GM19395 (cell line): ENCODE results near the gene KCNG3.

Experiments used
- ATAC-seq: cut with Tn5 transposase; IDR thresholded peaks from one replicate; pipeline ENCODE4 v1.9.1; 2021; ENCODE audit warnings: mild to moderate bottlenecking, moderate library complexity; ENCODE audit not compliant: unreplicated experiment

The KCNG3 gene, protein sequence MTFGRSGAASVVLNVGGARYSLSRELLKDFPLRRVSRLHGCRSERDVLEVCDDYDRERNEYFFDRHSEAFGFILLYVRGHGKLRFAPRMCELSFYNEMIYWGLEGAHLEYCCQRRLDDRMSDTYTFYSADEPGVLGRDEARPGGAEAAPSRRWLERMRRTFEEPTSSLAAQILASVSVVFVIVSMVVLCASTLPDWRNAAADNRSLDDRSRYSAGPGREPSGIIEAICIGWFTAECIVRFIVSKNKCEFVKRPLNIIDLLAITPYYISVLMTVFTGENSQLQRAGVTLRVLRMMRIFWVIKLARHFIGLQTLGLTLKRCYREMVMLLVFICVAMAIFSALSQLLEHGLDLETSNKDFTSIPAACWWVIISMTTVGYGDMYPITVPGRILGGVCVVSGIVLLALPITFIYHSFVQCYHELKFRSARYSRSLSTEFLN

DNA sequence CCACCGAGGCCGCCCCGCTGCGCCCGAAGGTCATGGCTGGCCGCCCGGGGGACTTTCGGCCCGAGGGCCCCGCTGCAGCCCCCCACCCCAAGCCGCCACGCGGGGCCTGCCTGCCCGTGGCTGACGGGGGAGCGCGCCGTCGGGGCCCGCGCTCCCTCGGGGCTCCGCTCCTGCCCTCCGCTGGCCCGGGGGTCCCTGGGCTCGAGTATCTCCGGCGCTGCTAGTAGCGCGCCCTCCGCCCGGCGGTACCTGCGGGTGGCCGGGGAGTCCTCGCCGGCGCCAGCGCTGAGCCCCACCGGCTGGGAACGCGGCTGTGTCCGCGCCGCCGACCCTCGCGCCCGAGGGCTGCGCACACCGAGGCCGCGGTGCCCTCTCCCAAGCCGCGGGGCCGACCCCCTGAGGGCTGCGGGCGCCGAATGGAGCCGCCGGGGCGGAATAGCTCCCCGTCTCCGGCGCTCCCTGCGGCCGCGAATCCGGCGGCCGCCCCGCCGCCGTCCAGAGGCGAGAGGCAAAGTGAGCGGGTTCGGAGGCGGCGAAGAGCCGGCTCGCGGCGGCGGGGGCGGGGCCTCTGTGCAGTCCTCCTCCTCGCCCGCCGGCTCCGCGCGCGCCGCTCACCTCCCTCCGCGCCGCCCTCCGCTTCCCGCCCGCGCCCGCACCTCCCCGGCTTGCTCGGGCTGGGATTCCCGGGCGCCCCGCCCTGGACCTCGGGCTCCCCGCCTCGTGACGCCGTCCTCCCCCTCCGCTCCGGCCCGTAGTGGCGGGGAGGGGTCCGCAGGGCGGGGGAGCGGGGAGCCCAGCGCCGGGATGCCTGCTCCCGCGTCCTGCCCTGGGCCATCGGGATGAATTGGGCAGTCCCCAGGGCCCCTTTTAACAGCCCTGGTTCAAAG, at the start of gene KCNG3:
KCNG3 (minus strand) TSS at position 515 of the 887 bp plus-strand sequence; CDS start at position 34, 481 bp downstream.
- peak; percentile 56 for ATAC-seq

DNA sequence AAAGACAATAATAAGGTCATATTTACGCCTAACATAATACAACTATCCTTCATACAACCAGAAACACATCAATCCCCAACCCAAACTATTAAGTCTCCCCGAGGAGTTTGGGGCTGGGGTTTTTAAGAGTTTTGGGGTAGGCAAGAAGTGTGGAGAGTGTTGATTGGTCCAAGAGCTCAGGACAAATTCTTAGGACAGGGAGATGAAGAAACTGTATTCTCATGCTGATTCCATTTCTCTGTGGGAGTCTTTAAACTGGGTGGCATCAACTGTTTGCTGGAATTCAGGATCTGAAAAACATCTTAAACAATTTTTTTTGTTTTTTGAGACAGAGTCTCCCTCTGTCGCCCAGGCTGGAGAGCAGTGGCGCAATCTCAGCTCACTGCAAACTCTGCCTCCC, 49.1 kb upstream of the KCNG3 start:
- no peak for ATAC-seq

DNA sequence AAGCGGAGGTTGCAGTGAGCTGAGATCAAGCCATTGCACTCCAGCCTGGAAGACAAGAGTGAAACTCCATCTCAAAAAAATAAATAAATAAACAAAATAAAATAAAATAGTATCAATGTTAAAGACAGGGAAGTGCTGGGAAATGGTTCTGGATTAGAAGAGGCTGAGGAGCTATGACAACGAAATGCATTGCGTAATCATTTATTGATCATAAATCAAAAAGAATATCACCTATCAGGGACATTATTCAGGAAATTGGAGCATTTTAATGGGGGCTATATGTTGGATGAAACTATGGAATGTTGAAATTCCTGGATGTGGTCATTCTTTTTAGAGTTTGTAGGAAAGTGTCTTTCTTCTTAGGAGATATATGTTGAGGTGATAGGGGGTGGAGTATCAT, 43.7 kb upstream of the KCNG3 start:
- ATAC-seq, result no peak

DNA sequence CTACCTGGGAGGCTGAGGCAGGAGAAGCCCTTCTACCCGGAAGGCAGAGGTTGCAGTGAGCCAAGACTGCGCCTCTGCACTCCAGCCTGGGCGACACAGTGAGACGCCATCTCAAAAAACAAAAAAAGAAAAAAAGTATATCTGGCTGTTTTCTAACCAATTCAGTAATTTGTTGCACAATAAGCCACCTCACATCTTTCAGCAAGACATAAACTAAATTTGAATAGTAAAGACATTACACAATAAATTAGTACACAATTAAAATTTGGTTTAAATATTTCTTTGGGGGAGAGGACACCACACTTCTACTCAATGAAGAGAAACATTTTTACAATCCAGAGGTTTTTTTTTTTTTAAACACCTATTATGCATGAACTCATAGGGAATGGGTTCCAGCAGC, 38.6 kb upstream of the KCNG3 start:
- ATAC-seq, result no peak

DNA sequence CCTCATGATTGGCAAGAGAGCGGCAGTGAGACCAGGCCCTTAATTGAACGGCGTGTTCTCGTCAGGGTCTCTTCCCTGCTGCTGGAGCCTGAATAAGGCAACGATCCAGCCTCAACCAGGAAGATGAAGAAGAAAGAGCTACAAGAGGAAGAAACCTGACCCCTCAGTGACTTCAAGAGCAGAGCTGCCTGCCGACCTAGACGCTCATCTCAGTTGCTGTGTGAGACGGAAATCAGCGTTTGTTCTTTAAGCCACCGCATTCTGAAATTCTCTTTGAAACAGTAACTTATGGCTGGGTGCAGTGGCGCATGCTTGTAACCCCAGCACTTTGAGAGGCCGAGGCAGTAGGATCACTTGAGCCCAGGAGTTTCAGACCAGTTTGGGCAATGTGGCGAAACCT, 29.6 kb upstream of the KCNG3 start:
- ATAC-seq, result no peak

DNA sequence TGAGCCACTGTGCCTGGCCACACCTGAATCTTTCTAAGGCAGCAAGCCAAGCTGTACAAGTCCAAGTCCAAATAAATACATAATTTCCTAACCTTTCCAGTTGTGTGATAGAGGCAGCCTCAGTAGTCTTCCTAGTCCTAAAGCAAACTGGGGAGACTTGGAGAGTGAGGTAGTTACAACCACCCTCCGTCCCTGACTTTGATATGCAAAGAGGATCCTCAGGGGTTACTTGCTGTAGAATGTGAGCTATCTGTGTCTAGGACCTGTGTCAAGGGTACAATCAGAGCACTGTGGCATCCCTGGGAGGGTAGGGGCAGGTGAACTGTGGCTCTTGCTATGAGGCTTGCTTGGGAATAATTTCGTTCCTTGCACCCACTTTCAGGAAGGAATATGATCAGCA, 28.3 kb upstream of the KCNG3 start:
- ATAC-seq, result no peak

DNA sequence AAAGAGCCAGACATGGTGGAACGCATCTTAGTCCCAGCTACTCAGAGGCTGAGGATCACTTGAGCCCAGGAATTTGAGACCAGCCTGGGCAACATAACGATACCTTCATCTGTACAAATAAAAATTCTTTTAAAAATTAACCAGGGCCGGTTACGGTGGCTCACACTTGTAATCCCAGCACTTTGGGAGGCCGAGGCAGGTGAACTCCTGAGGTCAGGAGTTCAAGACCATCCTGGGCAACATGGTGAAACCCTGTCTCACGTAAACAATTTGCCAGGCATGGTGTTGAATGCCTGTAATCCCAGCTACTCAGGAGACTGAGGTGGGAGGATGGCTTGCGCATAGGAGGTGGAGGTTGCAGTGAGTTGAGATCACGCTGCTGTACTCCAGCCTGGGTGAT, 25.8 kb upstream of the KCNG3 start:
- ATAC-seq, result no peak

DNA sequence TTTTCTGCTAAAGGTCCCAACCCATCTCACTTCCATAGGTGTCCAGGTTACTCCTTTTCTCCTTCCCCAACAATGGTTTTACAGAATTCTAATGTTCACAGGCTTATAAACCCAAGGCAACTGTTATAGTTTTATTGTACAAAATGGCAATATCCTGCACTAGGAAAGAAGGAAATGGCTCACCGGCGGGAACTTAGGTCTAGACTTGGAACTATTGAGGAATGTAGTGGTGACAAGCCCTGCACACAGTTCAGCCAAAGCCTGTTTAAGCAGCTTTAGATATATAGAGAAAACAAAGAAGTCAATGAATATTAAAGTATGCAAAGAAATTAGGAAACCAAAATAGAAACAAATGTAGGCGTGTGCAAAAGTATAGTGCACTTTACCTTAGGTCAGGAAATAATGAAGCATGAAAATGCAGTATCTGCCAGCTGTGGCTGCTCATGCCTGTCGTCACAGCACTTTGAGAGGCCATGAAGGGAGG, 22.7 kb upstream of the KCNG3 start:
- ATAC-seq, result no peak

DNA sequence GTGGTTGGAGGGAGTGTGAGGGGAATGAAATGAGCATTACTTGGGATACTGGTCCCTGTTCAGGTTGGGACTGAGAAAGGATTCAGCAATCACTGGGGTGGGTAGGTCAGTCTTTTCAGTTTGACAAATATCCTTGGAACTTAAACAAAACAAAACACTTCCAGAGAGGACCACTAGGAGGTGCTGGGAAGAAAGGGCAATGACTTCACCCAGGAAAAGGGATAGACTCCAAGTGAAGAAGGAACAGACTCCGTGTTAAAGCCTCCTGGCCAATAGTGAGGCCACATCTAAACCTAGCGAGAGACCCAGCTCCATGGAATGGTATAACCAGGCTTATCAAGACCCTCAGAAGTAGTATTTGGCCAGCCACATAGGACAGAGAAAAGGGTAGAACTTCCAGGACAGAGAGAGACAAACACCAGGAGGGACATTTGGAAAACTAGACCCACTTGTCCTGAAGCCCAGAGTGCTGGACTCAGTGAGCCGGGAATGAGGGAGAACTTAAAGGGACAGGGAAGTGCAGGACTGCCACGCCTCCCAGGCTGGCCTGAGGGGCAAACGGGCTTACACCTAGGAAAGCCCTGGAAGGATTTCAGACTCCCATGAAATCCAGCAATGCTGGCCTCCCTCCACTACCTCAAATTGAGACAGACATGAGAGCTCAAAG, 19.6 kb upstream of the KCNG3 start:
- no peak for ATAC-seq

DNA sequence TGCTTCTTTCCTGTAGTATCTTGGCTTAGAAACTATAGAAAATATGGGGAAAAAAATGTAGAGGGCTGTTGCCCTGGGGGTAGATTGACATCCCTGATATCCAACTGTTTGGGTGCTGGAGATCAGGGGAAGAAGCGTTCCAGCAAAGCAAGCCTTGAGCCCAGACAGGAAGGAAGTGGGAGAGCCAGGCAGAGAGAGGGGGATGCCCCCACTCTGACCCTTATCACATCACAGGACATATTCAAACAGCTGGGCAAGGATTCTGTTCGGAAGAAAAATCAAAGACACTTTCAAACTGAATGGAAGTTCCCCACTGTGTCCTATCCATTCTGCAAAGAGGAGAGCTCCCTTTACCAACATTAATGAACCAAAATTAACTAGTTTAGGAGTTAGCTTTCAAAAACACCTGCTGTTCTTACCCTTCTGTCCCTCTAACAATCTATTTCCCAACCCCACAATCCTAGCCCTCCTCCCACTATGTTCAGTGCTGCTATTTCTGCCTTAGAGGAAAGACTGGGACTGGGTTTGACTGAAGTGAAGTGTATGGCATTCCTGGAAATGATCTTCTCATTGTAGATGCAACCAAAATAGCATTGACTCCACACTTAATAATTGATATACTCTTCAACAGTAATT, 16.9 kb upstream of the KCNG3 start:
- ATAC-seq, result no peak

DNA sequence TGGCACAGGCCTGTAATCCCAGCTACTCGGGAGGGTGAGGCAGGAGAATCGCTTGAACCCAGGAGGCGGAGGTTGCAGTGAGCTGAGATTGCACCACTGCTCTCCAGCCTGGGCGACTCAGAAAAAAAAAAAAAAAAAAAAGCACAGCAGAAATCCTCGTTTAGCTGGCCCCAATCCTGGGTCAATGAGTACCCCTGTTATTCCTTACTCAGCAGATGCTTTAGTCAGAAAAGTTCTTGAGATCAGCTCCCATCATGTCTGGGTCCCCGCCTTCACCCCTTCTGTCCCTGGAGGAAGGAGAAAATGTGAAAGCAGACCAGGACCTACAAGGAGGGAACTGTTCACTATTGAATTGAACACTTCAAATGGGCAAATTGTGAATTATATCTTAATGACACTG, 16.4 kb upstream of the KCNG3 start:
- ATAC-seq, result no peak

DNA sequence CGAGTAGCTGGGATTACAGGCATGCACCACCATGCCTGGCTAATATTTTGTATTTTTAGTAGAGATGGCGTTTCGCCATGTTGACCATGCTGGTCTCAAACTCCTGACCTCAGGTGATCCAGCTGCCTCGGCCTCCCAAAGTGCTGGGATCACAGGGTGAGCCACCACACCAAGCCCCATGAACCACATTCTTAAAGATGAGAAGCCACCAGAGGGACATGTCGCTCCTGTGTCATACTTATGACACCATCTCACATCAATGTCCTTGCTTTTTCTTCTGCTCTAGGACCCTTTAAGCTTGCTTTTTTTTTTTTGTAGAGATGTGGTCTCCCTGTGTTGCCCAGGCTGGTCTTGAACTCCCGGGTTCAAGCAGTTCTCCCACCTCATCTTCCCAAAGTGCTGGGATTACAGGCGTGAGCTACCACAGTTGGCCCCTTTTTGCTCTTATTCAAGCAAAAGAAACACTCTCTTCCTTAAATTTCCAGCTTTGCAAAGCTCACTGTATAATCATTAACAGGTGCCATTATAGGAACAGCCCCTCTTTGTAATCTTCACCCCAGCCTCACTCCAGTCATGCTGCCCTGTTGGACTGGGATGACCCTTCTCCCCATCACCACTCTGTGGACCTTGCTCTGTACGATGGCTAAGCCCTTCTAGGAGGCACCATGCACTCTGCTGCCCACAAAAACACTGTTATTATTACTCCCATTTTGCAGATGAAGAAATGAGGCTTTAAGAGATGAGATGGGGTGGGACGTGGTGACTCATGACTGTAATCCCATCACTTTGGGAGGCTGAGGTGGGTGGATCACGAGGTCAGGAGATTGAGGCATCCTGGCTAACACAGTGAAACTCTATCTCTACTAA, 10.8 kb upstream of the KCNG3 start:
- no peak for ATAC-seq

DNA sequence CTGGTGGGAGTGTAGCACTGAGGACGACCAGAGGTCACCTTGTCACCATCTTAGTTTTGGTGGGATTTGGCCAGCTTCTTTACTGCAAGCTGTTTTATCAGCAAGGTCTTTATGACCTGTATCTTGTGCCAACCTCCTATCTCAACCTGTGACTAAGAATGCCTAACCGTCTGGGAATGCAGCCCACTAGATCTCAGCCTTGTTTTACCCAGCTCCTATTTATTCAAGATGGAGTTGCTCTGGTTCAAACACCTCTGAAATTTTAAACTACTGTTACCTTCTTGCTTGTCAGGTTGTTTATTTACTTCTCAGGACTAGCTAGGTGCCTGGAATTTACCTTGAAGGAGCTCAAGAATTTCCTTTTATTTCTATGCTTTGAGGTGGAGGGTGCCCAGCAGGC, 9.5 kb upstream of the KCNG3 start:
- ATAC-seq, result no peak

DNA sequence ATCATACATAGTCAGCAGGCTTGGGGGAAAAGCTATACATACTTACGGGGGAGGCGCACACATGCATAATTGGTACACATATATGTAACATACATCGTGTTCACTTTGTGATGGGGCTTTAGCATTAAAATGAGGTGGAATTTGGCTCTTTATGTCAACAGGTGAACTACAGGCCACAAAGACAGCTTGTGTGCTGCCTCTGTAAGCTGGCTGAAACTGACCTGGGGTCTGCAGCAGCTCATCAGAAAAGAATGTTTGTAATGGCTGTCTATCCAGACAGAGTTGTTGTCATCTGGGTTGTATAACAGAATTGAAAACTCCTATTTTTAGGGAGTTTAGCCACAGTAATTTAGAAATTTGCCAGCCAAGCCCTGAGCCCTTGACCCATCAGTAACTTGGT, 4.7 kb upstream of the KCNG3 start:
- no peak for ATAC-seq

DNA sequence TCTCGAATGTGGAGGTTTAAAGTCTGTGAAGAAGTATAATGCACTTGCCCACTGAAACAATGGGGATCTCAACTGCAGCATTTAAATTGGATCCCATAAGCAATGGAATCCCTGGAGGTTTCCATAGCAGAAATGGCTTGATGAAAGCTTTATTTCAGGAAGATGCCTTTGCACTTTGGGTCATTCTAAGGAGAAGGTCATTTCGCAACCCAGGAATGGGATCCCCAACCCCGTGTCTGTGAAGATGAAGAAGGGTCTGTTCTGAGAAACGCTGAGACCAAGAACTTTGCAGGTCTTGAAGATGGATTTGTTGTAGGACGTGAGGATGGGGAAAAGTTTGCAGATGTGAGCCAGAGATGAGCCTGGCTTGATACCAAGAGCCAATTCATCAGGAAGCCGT, 1.8 kb upstream of the KCNG3 start:
- ATAC-seq, result no peak

DNA sequence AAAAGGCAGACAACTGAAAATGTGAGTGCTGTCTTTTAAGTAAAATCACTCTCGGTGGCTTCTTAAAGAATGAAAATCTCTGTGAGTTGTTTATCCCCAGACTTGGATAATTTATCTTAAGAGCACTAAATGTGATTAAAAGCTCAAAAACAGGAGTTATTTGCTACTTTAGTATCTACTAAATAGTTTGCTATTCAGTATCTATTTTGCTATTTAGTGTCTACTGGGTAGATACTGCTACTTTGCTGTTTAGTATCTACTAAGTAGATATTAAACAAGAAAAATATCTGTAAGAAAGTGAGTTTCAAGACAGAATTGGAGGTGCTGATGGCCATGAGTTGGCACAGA, 1.4 kb upstream of the KCNG3 start:
- ATAC-seq, result no peak

DNA sequence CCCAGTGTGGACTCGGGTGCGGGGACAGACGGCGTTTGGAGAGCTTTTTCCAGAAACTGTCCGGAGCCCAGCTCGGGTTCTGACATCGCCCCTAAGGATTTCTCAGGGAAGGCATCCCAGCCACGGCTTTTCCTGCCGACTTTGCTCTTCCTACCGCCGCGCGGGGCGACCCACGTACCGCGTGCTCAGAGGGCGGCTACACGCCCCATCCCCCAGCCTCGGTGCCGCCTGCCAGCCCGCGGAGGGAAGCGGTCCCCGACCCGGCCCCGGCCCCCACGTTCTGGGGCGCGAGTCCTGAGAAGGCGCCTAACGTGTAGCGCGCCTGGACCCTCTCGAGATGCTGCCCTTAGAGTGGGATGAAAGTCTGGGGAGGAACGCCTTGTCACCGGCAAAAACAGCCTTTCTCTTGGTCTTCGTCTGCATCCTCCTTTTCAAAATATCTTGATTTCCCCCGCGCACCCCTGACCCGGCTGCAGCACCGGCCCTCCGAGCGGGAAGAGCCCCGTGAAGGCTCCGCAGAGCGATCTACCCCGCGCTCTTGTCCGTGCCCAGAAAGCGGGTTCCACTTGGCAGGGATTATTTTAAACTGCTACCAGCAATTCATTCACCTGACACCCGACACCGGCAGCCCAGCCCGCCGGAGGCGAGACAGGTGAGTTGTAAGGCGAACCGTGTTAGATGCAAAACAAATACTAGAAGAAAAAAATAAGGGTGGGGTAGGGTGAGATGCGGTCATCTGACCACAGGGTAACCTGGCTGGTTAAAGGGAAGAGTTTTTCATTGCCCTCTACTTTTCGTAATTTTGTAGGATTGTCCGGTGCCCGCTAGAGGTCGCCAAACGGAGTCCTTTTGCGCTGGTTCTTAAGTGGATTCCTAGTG, 812 bp upstream of the KCNG3 start:
- peak; percentile 64 for ATAC-seq

DNA sequence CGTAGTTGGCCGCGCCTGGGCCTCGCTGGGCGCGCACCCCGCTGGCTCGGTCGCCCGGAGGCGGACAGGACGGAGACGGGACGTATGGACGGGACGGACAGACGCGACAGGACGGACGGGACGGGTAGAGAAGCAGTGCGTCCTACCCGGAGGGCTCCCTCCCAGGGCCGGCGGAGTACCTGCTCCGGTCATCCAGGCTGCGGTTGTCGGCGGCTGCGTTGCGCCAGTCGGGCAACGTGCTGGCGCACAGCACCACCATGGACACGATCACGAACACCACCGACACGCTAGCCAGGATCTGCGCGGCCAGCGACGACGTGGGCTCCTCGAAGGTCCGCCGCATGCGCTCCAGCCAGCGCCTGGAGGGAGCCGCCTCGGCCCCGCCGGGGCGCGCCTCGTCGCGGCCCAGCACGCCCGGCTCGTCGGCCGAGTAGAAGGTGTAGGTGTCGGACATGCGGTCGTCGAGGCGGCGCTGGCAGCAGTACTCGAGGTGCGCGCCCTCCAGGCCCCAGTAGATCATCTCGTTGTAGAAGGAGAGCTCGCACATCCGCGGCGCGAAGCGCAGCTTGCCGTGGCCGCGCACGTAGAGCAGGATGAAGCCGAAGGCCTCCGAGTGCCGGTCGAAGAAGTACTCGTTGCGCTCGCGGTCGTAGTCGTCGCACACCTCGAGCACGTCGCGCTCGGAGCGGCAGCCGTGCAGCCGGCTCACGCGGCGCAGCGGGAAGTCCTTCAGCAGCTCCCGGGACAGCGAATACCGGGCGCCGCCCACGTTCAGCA, 903 bp downstream of the KCNG3 start:
- ATAC-seq, result no peak
